Common myeloid progenitor, CD34-positive (primary cell): ENCODE results near the gene NLRP1.
A peak's percentile ranks its signal among the peaks of the same experiment; 100 is the strongest.
"Not testable (repeated sequence)": the region's sequence is repeated elsewhere in the genome, so short reads cannot be mapped to it uniquely, and the experiment has no call there.

Experiments
- CTCF ChIA-PET: fragments of 350-600 bp; sonication (Branson Sonifier 250); formaldehyde crosslinking; loops from one replicate; lab custom pipeline; 2021; ENCODE audit warnings: antibody characterized with exemption; lab: Charles Lee
- POLR2A ChIA-PET: fragments of 350-600 bp; sonication (Branson Sonifier 250); formaldehyde crosslinking; loops from one replicate; lab custom pipeline; 2021; ENCODE audit warnings: antibody characterized with exemption; lab: Charles Lee
- DNase-seq, 3 donors: peaks; one replicate each; pipeline versions ENCODE4 v3.0.0 to v3.0.0-alpha.2; 2013
- H3K27ac ChIP-seq, 2 experiments: 1 replicate in 1 of 2; 2 replicates in 1 of 2; pipeline ENCODE4 v1.7.0; 2013; ENCODE audit warnings: inconsistent platforms in 2 of 2, low read length in 2 of 2, mild to moderate bottlenecking in 2 of 2, low read depth in 1 of 2, moderate library complexity in 1 of 2; ENCODE audit not compliant: severe bottlenecking in 2 of 2, insufficient read depth in 1 of 2, poor library complexity in 1 of 2
- H3K27me3 ChIP-seq, 5 experiments: replicated peaks in 2 of 5; 1 replicate in 3 of 5; 2 replicates in 2 of 5; pipeline versions ENCODE4 v1.6.1 to v1.7.0; 2013; ENCODE audit warnings: low read length in 4 of 5, mild to moderate bottlenecking in 2 of 5, moderate library complexity in 2 of 5, inconsistent platforms in 1 of 5; ENCODE audit not compliant: insufficient read depth in 5 of 5, control insufficient read depth in 4 of 5
- H3K36me3 ChIP-seq, 4 experiments: 1 replicate in 2 of 4; 2 replicates in 2 of 4; pipeline versions ENCODE4 v1.6.1 to v1.7.0; 2013; ENCODE audit warnings: low read length in 3 of 4, control low read depth in 1 of 4, mild to moderate bottlenecking in 1 of 4; ENCODE audit not compliant: control insufficient read depth in 4 of 4, insufficient read depth in 4 of 4
- H3K4me1 ChIP-seq, 4 experiments: 1 replicate in 3 of 4; 2 replicates in 1 of 4; pipeline versions ENCODE4 v1.6.1 to v1.7.1; 2013; ENCODE audit warnings: low read length in 3 of 4, mild to moderate bottlenecking in 3 of 4, control low read depth in 1 of 4, inconsistent platforms in 1 of 4, moderate library complexity in 1 of 4; ENCODE audit not compliant: control insufficient read depth in 4 of 4, insufficient read depth in 4 of 4; ENCODE audit errors: control extremely low read depth in 1 of 4
- H3K4me3 ChIP-seq, 7 experiments: 1 replicate in 4 of 7; 2 replicates in 3 of 7; pipeline versions ENCODE4 v1.5.1 to v1.7.0; 2013; ENCODE audit warnings: mild to moderate bottlenecking in 7 of 7, low read length in 6 of 7, moderate library complexity in 6 of 7, inconsistent platforms in 2 of 7, low read depth in 2 of 7, control low read depth in 1 of 7; ENCODE audit not compliant: insufficient read depth in 4 of 7, control insufficient read depth in 1 of 7; ENCODE audit errors: extremely low read depth in 1 of 7
- H3K9me3 ChIP-seq, 5 experiments: 1 replicate in 4 of 5; 2 replicates in 1 of 5; pipeline versions ENCODE4 v1.6.1 to v1.7.1; 2013; ENCODE audit warnings: low read length in 4 of 5, mild to moderate bottlenecking in 2 of 5, inconsistent platforms in 1 of 5, low read depth in 1 of 5, moderate library complexity in 1 of 5; ENCODE audit not compliant: control insufficient read depth in 4 of 5, insufficient read depth in 2 of 5; ENCODE audit errors: control extremely low read depth in 1 of 5
- WGBS: methylation state at CpG from one replicate; pipeline ENCODE4 v1.1.5; 2013; ENCODE audit not compliant: insufficient coverage; 5-methylcytosine and 5-hydroxymethylcytosine counted together

Gene NLRP1

GRCh38 chr17:5582209-5583185 lies 1.8 kb downstream of the NLRP1 start:
- peak overlapping the region in 4 of 7 experiments; percentile 4 to 85 (median 76) for H3K4me3 ChIP-seq
- H3K9me3 ChIP-seq = no peaks in the 10 kb centered on the region
- POLR2A ChIA-PET = interaction anchor here (2.8 kb wide), 1 partner anchor 96 kb away, joined by 11 read pairs; the partner anchor contains the start of genes DERL2 and MIS12
- 69% methylated on average over 6 of the region's 11 CpGs for WGBS
- H3K27me3 ChIP-seq = no peaks in the 10 kb centered on the region
- peaks cover 17 to 74% (median 62%) of the 10 kb centered on the region in 4 experiments for H3K4me1 ChIP-seq
- CTCF ChIA-PET = interaction anchor here (1.0 to 1.5 kb wide), 2 partner anchors 11 to 77 kb away, joined by 3 read pairs; no protein-coding TSS in a partner anchor
- DNase-seq = peak in 2 of 3 donors; percentile 34 to 44
- H3K27ac ChIP-seq = no peak overlapping the region
- peaks cover 0 to 3% (median 0%) of the 10 kb centered on the region in 4 experiments for H3K36me3 ChIP-seq

GRCh38 chr17:5581655-5582054 lies 2.7 kb downstream of the NLRP1 start:
- Histone ChIP-seq H3K27me3 (no peaks in the 10 kb centered on the region), H3K4me1 (peaks cover 17 to 69% (median 61%) of the 10 kb centered on the region in 4 experiments), H3K4me3 (no peak overlapping the region), H3K27ac (no peak overlapping the region), H3K36me3 (peaks cover 0 to 3% (median 0%) of the 10 kb centered on the region in 4 experiments), H3K9me3 (no peaks in the 10 kb centered on the region)
- POLR2A ChIA-PET = no interaction called here
- 93% methylated on average over 2 of the region's 3 CpGs for WGBS
- CTCF ChIA-PET = no interaction called here
- no peak for DNase-seq

GRCh38 chr17:5580969-5581368 lies 3.3 kb downstream of the NLRP1 start:
- POLR2A ChIA-PET = no interaction called here
- DNase-seq = no peak
- Histone ChIP-seq H3K36me3 (peaks cover 0 to 3% (median 0%) of the 10 kb centered on the region in 4 experiments), H3K9me3 (no peaks in the 10 kb centered on the region), H3K27me3 (no peaks in the 10 kb centered on the region), H3K4me3 (no peak overlapping the region), H3K4me1 (peaks cover 15 to 63% (median 55%) of the 10 kb centered on the region in 4 experiments), H3K27ac (no peak overlapping the region)
- 100% methylated on average over 1 of the region's 3 CpGs for WGBS
- CTCF ChIA-PET = no interaction called here

- CTCF ChIA-PET = no interaction called here
- Histone ChIP-seq H3K36me3 (peaks cover 0 to 3% (median 0%) of the 10 kb centered on the region in 4 experiments), H3K4me3 (no peak overlapping the region), H3K27ac (no peak overlapping the region), H3K27me3 (no peaks in the 10 kb centered on the region), H3K9me3 (no peaks in the 10 kb centered on the region), H3K4me1 (peaks cover 12 to 57% (median 50%) of the 10 kb centered on the region in 4 experiments)
- DNase-seq = peak; percentile 55 to 83 (median 73)
- POLR2A ChIA-PET = no interaction called here
Observed at GRCh38 chr17:5580367-5580766, 3.9 kb downstream of the NLRP1 start.

- DNase-seq, H3K27ac ChIP-seq, H3K4me3 ChIP-seq, POLR2A ChIA-PET, H3K27me3 ChIP-seq, CTCF ChIA-PET, H3K9me3 ChIP-seq, H3K36me3 ChIP-seq: not testable (repeated sequence)
- H3K4me1 ChIP-seq = peaks cover 5 to 41% (median 34%) of the 10 kb centered on the region in 4 experiments
- WGBS = no CpG with 5 or more reads among the region's 4 CpGs
Observed at GRCh38 chr17:5578768-5579167, 5.5 kb downstream of the NLRP1 start.

- Histone ChIP-seq H3K36me3 (peaks cover 0 to 16% (median 3%) of the 10 kb centered on the region in 4 experiments), H3K9me3 (peaks cover 0 to 11% (median 0%) of the 10 kb centered on the region in 5 experiments)
- H3K4me3 ChIP-seq, DNase-seq, CTCF ChIA-PET, H3K27ac ChIP-seq, POLR2A ChIA-PET, H3K4me1 ChIP-seq, H3K27me3 ChIP-seq: not testable (repeated sequence)
- WGBS = 89% methylated on average over 4 of the region's 7 CpGs
Observed at GRCh38 chr17:5573017-5573416, 11.3 kb downstream of the NLRP1 start.

GRCh38 chr17:5571281-5571680 lies 13.0 kb downstream of the NLRP1 start:
- Histone ChIP-seq H3K27me3 (no peaks in the 10 kb centered on the region), H3K27ac (no peak overlapping the region), H3K36me3 (peaks cover 0 to 22% (median 3%) of the 10 kb centered on the region in 4 experiments), H3K9me3 (peaks cover 0 to 11% (median 0%) of the 10 kb centered on the region in 5 experiments), H3K4me1 (no peaks in the 10 kb centered on the region), H3K4me3 (no peak overlapping the region)
- ChIA-PET POLR2A (no interaction called here), CTCF (no interaction called here)
- no peak for DNase-seq
- no CpG with 5 or more reads among the region's 1 CpG for WGBS
